Liver (tissue), 3 donors: Measurements from ENCODE around the gene TMEM163.

Experiments
- CTCF ChIP-seq: fragments of 150-350 bp; IDR thresholded peaks from 2 replicates; pipeline ENCODE4 v1.5.1; 2017; ENCODE audit warnings: improper control_type of control experiment, low read depth, low read length; ENCODE audit not compliant: missing input control
- EGR1 ChIP-seq, 2 donors: IDR thresholded peaks; 2 replicates each; pipeline ENCODE4 v1.6.1; 2016 to 2018; ENCODE audit warnings: antibody characterized with exemption in 2 of 2, low read depth in 2 of 2
- YY1 ChIP-seq: IDR thresholded peaks from 2 replicates; pipeline ENCODE4 v1.6.1; 2016; ENCODE audit warnings: antibody characterized with exemption, mild to moderate bottlenecking
- donor health status: healthy.
- donor health status: healthy.

DNA sequence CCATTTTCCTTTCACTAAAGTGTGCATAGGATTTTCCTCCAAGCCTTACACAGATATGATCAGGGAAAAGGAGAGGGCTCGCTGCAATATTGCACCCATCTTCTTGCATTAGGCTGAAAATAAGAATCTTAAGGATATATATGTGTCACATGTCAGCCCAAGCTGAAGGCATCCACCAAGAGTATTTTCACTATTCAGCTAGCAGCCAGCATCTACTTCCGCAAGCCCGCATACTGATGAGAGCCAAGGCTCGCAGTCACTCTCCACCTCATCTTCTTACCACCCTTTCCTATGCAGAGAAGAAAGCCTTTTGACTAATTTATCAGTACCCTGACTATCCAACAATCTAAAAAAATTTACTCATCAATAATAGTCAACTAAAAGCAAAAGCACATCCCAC is 6.1 kb downstream of the TMEM163 start:
- TF ChIP-seq CTCF (no peak), YY1 (no peak), EGR1 (IDR thresholded peaks at IDR 0.05; ENCODE audit: low read depth in 2 of 2) (no peak)
